Activated CD4-positive, alpha-beta T cell treated with anti-CD3 and anti-CD28 coated beads, Interleukin-2, amount 50 U/mL, for 48 hours (primary cell): Measurements from ENCODE around the gene LCN2.

ENCODE experiments used
- DNase-seq, 2 experiments: peaks; one replicate each; pipeline ENCODE4 v3.0.0-alpha.2; 2020

LCN2 gene

DNA sequence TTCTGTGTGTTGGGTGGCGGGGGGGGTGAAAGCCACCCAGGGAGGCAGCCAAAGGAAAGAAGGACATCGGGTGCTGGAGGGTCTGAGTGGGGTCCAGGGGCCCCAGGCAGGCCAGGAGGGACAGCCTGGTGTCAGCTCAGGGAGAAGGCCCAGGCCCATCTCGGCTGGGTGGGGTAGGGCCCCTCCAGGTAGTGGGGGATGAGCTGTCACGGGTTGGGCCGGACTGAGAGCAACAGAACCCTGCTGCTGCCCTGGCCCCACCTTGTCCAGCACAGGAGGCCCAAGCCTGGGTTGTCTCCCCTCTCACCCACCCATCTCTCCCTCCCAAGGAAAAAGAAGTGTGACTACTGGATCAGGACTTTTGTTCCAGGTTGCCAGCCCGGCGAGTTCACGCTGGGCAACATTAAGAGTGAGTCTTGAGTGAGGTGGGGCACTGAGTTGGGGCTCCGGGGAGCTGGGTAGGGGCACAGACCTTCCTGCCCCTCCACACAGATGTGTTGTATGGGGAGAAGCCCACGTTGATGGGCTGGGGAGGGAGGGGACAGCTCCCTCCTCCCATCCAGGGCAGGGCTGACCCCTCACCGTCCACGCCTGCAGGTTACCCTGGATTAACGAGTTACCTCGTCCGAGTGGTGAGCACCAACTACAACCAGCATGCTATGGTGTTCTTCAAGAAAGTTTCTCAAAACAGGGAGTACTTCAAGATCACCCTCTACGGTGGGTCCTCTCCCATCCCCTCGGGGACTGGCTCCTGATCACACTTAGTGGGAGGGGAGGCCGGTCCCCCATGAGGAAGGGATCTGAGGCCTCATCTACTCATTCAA lies 2.3 kb downstream of the LCN2 start:
- DNase-seq: no peak

GRCh38 chr9:128152133-128153059 lies 3.1 kb downstream of the LCN2 start:
- DNase-seq: no peak

DNA sequence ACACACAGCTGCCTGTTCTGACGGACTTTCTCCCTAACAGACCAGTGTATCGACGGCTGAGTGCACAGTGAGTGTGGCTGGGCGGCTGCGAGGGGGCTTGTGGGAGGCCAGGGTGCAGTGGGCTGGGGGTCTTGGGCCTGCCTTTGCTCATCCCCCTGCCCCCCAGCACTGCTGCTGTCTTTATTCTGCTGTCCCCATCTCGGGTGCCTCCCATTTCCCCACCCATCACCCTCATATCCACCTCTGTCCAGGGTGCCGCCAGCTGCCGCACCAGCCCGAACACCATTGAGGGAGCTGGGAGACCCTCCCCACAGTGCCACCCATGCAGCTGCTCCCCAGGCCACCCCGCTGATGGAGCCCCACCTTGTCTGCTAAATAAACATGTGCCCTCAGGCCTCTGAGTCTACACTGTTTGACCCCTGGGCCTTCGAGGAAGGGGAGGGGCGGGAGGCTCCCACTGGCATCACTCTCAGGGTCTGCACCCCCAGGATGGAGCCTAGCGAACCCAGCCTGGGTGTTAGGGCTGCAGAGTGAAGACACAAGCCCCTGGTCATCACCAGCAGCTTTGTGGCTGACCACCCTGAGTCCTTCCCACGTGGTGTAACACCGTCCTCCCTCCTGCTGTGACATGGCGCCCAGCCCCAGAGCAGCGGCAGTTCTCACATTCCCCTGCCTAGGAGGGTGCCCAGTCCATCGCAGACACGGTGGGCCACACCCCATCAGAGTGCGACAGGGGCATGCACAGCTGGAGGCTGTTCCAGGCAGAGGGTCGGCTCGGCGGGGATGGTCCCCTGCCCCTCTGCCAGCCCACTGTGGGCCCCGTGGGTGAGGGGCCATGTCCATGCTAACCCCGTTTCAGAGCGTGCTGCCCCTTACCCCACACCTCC lies 4.0 kb downstream of the LCN2 start:
- no peak for DNase-seq

DNA sequence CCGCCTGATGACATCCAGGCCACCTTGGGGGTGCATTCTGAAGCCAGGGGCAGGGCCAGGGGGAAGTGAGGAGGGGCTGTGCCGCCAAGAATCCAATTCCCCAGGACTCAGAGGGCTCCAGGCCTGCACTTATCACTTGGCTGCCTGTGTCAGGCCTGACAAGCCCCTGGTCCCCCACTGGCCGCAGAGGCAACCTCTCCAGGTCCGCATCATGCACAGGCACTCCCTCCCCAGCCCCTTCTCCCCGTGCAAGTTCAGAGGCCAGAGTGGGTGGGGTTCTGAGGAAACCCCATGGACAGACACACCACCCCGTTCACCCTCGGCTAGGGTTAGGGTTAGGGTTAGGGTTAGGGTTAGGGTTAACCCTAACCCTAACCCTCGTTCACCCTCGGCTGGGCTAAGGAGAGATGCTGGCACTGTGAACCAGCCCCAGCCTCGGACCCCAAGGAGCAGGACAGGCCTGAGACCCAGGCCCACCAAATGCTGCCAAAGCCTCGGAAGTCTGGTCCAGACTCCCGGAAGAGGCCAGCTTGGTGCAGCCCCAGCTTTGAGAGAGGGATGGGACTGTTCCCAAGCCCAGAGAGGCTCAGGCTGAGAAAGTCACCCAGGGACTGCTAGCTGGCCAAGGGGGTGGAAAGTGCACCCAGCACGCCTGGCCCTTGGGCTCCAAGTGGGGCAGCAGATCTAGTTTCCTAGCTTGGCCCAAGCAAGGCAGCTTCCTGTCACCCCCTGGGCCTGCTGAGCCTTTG lies 4.9 kb downstream of the LCN2 start:
- no peak for DNase-seq

DNA sequence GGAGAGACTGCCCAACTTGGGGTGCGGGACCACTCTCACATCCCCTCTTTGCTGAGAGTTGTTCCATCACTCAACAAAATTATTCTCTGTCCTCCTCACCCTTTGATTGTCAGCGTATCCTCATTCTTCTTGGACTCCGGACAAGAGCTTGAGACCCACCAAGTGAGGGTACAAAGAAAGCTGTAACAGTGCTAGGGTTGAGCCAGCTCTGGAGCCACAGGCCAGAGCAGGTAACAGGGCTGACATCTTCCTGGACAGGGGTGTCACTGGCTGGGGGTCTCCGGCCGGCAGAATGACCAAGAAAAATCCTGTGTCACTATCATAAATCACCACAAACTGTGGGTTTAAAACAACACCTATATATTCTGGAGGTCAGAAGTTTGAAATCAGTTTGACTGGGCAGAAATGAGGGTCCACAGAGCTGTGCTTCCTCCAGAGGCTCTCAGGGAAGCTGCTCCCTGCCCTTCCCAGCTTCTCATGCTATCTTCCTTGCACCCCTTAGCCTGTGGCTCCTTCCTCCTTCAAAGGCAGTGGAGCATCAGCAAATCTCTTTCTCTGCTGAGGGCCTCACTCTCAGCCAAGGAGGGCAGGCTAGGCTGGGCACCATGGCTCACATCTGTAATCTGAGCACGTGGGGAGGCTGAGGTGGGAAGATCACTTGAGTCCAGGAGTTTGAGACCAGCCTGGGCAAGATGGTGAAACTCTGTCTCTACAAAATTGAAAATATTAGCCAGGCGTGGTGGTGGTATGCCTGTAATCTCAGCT lies 6.7 kb downstream of the LCN2 start:
- DNase-seq: no peak

- DNase-seq: peak; percentile 47 to 57
Measured at GRCh38 chr9:128159522-128159783, 10.2 kb downstream of the LCN2 start.

DNA sequence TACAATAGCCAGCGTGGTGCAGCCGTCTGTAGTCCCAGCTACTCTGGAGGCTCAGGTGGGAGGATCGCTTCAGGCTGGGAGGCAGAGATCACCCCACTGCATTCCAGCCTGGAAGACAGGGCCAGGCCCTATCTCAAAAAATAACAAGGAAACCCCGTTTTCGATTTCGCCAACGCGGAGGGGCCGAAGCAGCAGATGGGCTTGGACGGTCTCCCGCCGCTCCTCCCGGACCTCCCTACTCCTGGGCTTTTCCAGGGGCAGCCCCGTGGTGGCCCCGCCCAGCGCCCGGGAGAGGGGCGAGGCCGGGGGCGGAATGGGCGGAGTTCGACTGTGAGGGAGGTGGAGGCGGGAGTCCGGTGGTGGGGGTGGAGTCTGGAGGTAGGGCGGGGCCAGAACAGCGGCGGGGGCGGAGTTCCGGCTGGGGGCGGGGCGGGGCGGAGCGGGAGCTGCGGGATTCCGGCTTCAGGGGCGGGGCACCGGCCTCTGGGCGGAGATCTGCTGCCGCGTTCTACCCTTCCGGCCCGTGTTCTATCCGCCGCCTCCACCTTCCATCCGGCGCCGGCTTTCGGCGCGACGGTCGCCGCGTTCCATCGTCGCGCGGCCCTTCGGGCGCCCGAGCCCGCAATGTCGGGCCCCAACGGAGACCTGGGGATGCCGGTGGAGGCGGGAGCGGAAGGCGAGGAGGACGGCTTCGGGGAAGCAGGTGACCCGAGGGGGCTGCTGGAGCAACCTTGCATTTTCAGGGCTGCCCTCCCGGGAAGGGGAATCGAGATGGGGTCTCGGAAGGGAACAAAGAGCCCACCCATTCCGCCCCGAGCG lies 10.7 kb downstream of the LCN2 start, which contains the start of gene BBLN:
BBLN (plus strand) TSS at position 482 of the 819 bp plus-strand sequence; CDS start at position 625, 143 bp downstream.
- DNase-seq: peak; percentile 95 to 96

DNA sequence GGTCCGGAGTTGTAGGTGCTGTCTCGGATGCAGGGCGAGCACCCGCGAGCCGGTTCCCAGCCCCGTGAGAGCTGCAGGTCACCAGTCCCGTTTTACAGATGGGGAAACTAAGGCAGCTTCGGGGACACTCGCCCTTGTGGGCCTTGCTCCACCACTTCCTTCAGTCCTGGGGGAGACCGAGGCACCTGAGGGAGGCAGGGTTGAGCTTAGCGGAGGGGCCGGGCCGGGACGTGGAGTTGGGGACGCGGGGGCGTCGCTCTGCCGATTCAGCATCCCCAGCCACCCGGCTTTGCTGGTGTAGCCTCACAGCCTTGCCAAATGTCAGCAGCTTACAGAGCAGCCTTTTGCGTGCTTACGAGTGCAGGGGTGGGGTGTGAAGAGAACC lies 11.3 kb downstream of the LCN2 start:
- peak; percentile 59 to 66 for DNase-seq

DNA sequence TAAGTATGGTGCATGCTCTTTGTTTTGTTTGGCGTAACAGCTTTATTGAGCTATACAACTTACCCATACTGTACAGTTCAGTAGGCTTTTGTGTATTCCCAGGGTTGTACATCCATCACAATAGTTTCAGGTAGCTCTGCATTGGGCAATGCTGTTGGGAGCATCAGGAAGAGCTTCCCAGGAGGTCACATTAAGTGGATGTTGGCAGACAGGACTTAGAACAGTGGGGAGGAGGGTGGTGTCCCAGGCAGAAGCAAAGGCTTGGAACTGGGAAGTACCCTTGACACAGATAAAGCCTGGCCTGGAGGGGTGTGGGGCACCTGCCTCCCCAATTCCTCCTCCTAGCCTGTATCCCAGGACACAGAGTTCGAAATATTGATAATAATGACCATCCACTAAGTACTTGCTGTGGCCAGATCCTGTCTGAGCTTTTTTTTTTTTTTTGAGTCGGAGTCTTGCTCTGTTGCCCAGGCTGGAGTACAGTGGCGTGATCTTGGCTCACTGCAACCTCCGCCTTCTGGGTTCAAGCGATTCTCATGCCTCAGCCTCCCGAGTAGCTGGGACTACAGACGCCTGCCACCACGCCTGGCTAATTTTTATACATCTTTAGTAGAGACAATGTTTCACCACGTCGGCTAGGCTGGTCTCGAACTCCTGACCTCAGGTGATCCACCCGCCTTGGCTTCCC lies 12.1 kb downstream of the LCN2 start:
- no peak for DNase-seq

DNA sequence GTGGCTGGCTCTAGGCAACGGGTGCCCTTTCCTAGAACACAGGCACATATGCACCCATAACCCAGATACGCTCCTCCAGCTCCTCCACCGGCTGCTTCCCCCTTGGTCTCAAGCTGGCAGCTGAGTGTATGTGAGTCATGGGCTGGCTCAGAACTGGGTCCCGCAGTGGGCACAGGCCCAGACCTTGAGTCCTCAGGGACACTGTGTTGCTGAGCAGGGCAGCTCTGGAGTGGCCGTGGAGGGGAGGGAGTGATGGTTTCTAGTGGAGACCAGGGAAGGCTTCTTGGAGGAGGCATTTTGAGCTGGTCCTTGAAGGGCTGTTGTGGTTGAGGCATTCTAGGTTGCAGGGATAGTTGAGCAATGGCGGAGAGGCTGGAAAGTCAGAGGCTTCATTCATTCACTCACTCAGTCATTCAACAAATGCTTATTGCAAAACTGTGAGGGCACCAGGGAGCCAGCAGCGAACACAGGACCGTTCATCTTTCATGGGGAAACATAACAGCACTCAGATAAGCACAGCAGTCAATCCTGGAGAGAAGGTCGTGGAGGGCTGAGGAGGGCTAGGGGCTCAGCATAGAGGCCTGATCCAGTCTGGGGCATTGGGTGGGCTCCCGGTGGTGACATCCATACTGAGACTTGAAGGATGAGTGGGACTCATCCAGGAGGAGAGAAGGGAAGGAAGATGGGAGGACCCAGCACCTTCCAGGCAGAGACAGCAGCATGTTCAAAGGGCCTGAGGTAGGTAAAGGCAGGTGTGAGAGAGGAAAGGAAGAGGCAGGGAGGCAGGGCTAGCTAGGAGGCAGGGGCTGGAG lies 13.2 kb downstream of the LCN2 start:
- no peak for DNase-seq

GRCh38 chr9:128163027-128163515 lies 13.8 kb downstream of the LCN2 start:
- no peak for DNase-seq

DNA sequence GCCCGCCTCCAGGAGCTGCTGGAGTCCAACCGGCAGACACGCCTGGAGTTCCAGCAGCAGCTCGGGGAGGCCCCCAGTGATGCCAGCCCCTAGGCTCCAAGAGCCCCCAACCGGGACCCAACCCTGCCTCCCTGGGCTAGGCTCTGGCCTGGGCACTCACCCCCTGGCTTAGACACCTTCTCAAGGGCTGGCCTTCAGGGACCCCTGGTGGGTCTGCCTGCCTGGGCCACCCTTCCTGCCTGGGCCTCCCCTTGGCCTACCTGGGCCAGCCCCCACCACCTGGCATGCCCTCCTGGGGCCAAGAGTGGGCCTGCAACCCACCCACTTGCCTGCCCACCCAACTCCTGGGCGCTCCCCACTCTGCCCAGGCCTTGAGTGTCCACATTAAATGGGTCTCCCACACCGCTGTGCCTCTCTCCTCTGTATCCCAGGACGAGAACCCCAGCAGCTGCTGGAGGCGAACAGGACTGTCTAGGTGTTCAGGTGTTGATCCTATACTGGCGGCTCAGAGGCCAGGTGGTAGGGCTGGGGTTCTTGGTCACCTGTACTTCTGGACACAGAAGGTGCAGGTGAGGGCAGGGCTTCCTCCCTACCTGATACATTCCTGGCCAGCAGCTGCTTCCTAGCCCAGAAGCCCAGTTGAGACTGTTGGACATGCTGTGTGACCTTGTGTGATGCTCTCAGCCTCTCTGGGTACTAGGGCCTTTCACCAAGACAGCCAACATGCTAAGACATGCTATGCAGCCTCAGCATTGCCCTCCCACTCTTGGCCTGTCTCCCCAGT lies 14.5 kb downstream of the LCN2 start:
- DNase-seq: no peak

GRCh38 chr9:128164307-128164885 lies 15.1 kb downstream of the LCN2 start:
- DNase-seq: no peak

- no peak for DNase-seq
Measured at GRCh38 chr9:128166169-128166568, 16.9 kb downstream of the LCN2 start.

DNA sequence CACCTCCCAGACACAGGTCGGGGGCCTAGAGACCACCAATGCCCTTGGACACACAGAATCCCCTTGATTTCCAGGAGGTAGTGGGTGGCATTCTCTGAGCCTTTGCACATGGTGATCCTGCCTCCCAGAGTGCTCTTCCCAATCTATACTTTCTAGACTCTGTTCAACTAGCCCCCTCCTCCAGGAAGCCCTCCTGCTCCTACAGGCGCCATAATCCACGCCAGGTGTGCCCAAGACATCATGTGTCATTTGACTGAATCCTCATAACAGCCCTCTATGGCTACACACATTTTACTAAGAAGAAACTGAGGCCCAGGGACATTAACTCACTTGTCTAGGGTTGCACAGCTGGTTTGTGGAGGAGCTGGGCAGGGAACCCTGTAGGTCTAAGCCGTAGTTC lies 18.0 kb downstream of the LCN2 start:
- no peak for DNase-seq

GRCh38 chr9:128168731-128169308 lies 19.6 kb downstream of the LCN2 start:
- DNase-seq: no peak

DNA sequence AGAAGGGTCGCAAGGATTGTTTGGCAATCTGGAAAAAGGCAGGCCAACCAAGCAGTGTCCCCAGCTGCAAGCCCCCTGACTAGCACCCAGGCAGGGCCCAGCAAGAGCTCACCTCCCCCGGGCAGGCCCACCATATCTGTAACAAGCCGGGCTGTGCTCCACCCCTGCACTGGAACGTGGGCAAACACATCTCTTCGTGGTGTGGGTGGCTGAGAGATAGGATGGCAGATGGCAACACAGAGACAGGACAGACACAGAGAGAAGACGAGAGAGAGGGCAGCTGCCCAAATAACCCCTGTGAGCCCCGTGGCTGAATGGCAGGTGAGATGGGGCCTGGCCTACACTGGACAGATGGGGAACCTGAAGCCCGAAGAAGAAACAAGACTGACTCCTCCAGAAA lies 20.2 kb downstream of the LCN2 start:
- DNase-seq: no peak
